Right lobe of liver (tissue), 4 donors: ENCODE measurements around the gene CCSAP.

Experiments used
- POLR2A ChIP-seq: fragments of 450-650 bp; IDR thresholded peaks from one replicate; pipeline ENCODE4 v1.6.1; 2017; ENCODE audit warnings: antibody characterized with exemption, mild to moderate bottlenecking
- TF ChIP-seq, protein P1 (sequence below), 4 donors: fragments of 200-600 bp in 3 of 4; fragments of 450-650 bp in 1 of 4; IDR thresholded peaks; one replicate each; pipeline versions ENCODE4 v1.5.1 to v1.8.0; 2016 to 2022; ENCODE audit warnings: antibody characterized with exemption in 4 of 4, mild to moderate bottlenecking in 2 of 4
- donor health status: DM: no; HTN: no; CAD: no.
- donor health status: DM: no; HTN: no; CAD: no.
- donor health status: DM: no; HTN: yes; CAD: no.

GRCh38 chr1:229364207-229365065 lies 21.6 kb upstream of the CCSAP start:
- TF ChIP-seq, protein P1, sequence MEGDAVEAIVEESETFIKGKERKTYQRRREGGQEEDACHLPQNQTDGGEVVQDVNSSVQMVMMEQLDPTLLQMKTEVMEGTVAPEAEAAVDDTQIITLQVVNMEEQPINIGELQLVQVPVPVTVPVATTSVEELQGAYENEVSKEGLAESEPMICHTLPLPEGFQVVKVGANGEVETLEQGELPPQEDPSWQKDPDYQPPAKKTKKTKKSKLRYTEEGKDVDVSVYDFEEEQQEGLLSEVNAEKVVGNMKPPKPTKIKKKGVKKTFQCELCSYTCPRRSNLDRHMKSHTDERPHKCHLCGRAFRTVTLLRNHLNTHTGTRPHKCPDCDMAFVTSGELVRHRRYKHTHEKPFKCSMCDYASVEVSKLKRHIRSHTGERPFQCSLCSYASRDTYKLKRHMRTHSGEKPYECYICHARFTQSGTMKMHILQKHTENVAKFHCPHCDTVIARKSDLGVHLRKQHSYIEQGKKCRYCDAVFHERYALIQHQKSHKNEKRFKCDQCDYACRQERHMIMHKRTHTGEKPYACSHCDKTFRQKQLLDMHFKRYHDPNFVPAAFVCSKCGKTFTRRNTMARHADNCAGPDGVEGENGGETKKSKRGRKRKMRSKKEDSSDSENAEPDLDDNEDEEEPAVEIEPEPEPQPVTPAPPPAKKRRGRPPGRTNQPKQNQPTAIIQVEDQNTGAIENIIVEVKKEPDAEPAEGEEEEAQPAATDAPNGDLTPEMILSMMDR (IDR thresholded peaks at IDR 0.05) = no peak
- no peak for TF ChIP-seq POLR2A
